Measurements from ENCODE around the gene ZNF709. TPM values are rescaled to one million over a fixed set of nuclear protein-coding genes. Genes with fewer than 3 reads are reported as not detected.
A peak's percentile ranks its signal among the peaks of the same experiment; 100 is the strongest.
"Not testable (repeated sequence)": the region's sequence is repeated elsewhere in the genome, so short reads cannot be mapped to it uniquely, and the experiment has no call there.

The ZNF709 gene
- total and polyA plus RNA-seq, 9 donors, result 2.5 to 9.7 (median 7.4) TPM

DNA sequence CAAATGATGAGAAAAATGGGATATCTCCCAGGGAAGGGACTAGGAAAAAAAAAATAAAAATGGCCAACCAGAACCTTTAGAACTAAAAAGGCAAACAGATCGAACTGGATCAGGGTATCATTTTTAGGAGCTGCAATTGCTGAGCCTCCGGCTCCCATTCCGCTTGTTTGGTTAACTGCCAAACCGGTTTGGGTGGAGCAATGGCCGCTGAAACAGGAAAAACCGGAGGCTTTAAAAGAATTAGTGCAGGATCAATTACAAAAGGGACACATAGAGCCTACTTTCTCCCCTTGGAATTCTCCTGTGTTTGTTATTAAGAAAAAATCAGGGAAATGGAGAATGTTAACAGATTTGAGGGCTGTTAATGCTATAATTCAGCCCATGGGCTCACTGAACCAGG is 31.1 kb downstream of the ZNF709 start:
- no peak for DNase-seq
- 63 to 76% (median 66%) methylated on average over 6 of the region's 6 CpGs for WGBS, 3 donors
- no peak overlapping the region for H3K27ac ChIP-seq
- no peaks in the 10 kb centered on the region for H3K27me3 ChIP-seq
- H3K4me3 ChIP-seq, result no peak overlapping the region
- H3K36me3 ChIP-seq, result no peaks in the 10 kb centered on the region
- TF ChIP-seq POLR2A (IDR thresholded peaks at IDR 0.05) (no peak), EP300 (IDR thresholded peaks at IDR 0.05) (no peak)
- TF ChIP-seq, protein P1, sequence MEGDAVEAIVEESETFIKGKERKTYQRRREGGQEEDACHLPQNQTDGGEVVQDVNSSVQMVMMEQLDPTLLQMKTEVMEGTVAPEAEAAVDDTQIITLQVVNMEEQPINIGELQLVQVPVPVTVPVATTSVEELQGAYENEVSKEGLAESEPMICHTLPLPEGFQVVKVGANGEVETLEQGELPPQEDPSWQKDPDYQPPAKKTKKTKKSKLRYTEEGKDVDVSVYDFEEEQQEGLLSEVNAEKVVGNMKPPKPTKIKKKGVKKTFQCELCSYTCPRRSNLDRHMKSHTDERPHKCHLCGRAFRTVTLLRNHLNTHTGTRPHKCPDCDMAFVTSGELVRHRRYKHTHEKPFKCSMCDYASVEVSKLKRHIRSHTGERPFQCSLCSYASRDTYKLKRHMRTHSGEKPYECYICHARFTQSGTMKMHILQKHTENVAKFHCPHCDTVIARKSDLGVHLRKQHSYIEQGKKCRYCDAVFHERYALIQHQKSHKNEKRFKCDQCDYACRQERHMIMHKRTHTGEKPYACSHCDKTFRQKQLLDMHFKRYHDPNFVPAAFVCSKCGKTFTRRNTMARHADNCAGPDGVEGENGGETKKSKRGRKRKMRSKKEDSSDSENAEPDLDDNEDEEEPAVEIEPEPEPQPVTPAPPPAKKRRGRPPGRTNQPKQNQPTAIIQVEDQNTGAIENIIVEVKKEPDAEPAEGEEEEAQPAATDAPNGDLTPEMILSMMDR (IDR thresholded peaks at IDR 0.05), result no peak
- intact Hi-C loops (cut with DNase I), result no loop called here
- no peaks in the 10 kb centered on the region for H3K9me3 ChIP-seq
- H3K4me1 ChIP-seq (ENCODE audit: insufficient read depth), result no peaks in the 10 kb centered on the region

- no peaks in the 10 kb centered on the region for H3K4me1 ChIP-seq (ENCODE audit: insufficient read depth)
- no peak for DNase-seq
- intact Hi-C loops (cut with DNase I), result no loop called here
- TF ChIP-seq POLR2A (IDR thresholded peaks at IDR 0.05), result no peak
- H3K27me3 ChIP-seq, result no peaks in the 10 kb centered on the region
- H3K4me3 ChIP-seq, result no peak overlapping the region
- no peak overlapping the region for H3K27ac ChIP-seq
- H3K36me3 ChIP-seq, result no peaks in the 10 kb centered on the region
- WGBS, 3 donors, result 74 to 87% (median 87%) methylated on average over 10 of the region's 10 CpGs
- no peaks in the 10 kb centered on the region for H3K9me3 ChIP-seq
Observed at GRCh38 chr19:12450844-12451243, 33.8 kb downstream of the ZNF709 start.

- TF ChIP-seq POLR2A (IDR thresholded peaks at IDR 0.05) (no peak), EP300 (IDR thresholded peaks at IDR 0.05) (no peak)
- TF ChIP-seq, protein P1 (IDR thresholded peaks at IDR 0.05), result no peak
- Histone ChIP-seq H3K36me3 (no peaks in the 10 kb centered on the region), H3K4me3 (no peak overlapping the region), H3K27me3 (no peaks in the 10 kb centered on the region), H3K4me1 (ENCODE audit: insufficient read depth) (no peaks in the 10 kb centered on the region), H3K9me3 (no peaks in the 10 kb centered on the region), H3K27ac (no peak overlapping the region)
- DNase-seq, result no peak
- 49 to 73% (median 62%) methylated on average over 2 of the region's 2 CpGs for WGBS, 3 donors
- intact Hi-C loops (cut with DNase I), result no loop called here
Observed at GRCh38 chr19:12448808-12449207, 35.8 kb downstream of the ZNF709 start.

- Histone ChIP-seq H3K9me3 (no peaks in the 10 kb centered on the region), H3K27me3 (no peaks in the 10 kb centered on the region), H3K4me3 (peak within 1 kb of the TSS; percentile 75), H3K36me3 (no peaks in the 10 kb centered on the region), H3K27ac (peak within 1 kb of the TSS in 1 of 2 donors; percentile 42), H3K4me1 (ENCODE audit: insufficient read depth) (no peaks in the 10 kb centered on the region)
- intact Hi-C loops (cut with DNase I), result no loop called here
- TF ChIP-seq POLR2A (IDR thresholded peaks at IDR 0.05), result no peak
- TF ChIP-seq EP300 (IDR thresholded peaks at IDR 0.05), result no peak
- WGBS, 3 donors, result 1% methylated on average over 30 to 59 of the region's 59 CpGs
- DNase-seq, result peak; percentile 98 to 100 (median 99)
Observed at GRCh38 chr19:12440541-12441316, 43.9 kb downstream of the ZNF709 start, which contains the start of gene ZNF443. Gene ZNF443 (minus strand): TSS chr19:12441021. CDS start chr19:12440914, 107 bp downstream.

GRCh38 chr19:12439686-12440540 is 44.7 kb downstream of the ZNF709 start:
- DNase-seq, result peak in 2 of 5 donors; percentile 15 to 37
- H3K4me1 ChIP-seq (ENCODE audit: insufficient read depth); H3K36me3 ChIP-seq; intact Hi-C loops (cut with DNase I); H3K27me3 ChIP-seq; H3K9me3 ChIP-seq: not testable (repeated sequence)
- H3K4me3 ChIP-seq, result peak overlapping the region; percentile 75
- H3K27ac ChIP-seq, result peak overlapping the region in 1 of 2 donors; percentile 42
- WGBS, 3 donors, result 0 to 2% (median 1%) methylated on average over 23 of the region's 28 CpGs

- H3K27me3 ChIP-seq; DNase-seq; H3K36me3 ChIP-seq; H3K4me3 ChIP-seq; intact Hi-C loops (cut with DNase I); H3K9me3 ChIP-seq; H3K4me1 ChIP-seq (ENCODE audit: insufficient read depth); H3K27ac ChIP-seq: not testable (repeated sequence)
- 97 to 100% (median 97%) methylated on average over 6 of the region's 6 CpGs for WGBS, 3 donors
Observed at GRCh38 chr19:12430726-12431299, 53.8 kb downstream of the ZNF709 start.

Measured in ovary (tissue), 9 donors.